GM12878 (cell line): ENCODE measurements around the gene SYTL2. TPM values are rescaled to one million over a fixed set of nuclear protein-coding genes. Genes with fewer than 3 reads are reported as not detected.

Experiments
- ATAC-seq: fragments of 200-7000 bp; cut with Tn5 transposase; 3 replicates; pipeline ENCODE4 v1.9.1; 2020; ENCODE audit warnings: mild to moderate bottlenecking, moderate library complexity
- BruUV-seq: library from RNA; stranded (reverse); fragments of 400-500 nt; replicated peaks from 2 replicates; lab custom pipeline; 2021; lab: Mats Ljungman, UMichigan
- CTCF ChIA-PET: fragments of 300-600 bp; sonication (Branson Sonifier 250); formaldehyde crosslinking; extraction: SDS; loops from one replicate; lab custom pipeline; 2021; ENCODE audit warnings: inconsistent platforms; lab: Yijun Ruan, JAX
- POLR2A ChIA-PET: fragments of 350-600 bp; formaldehyde crosslinking; extraction: SDS; loops from one replicate; lab custom pipeline; 2021; ENCODE audit warnings: inconsistent platforms; lab: Charles Lee
- RAD21 ChIA-PET: fragments of 300-600 bp; sonication (Branson Sonifier 250); formaldehyde crosslinking; loops from one replicate; lab custom pipeline; 2023; ENCODE audit warnings: antibody characterized with exemption; ENCODE audit not compliant: unreplicated experiment; lab: Charles Lee
- SMC1A ChIA-PET: fragments of 300-600 bp; sonication (Branson Sonifier 250); formaldehyde crosslinking; loops from one replicate; lab custom pipeline; 2023; ENCODE audit not compliant: unreplicated experiment, uncharacterized antibody; lab: Charles Lee
- DNase-seq: peaks from one replicate; pipeline ENCODE4 v3.0.0-alpha.2; 2011; ENCODE audit warnings: low read depth, low spot score
- FAIRE-seq: peaks from 3 replicates; lab custom pipeline; 2011; peaks lifted over from hg19 to GRCh38; lab: Jason Lieb, UNC
- H2AFZ ChIP-seq: 2 replicates; pipeline ENCODE4 v1.6.0; 2011; ENCODE audit warnings: low read depth, low read length, control low read depth; ENCODE audit not compliant: control insufficient read depth
- H3K27ac ChIP-seq: 2 replicates; pipeline ENCODE4 v1.5.1; 2011; ENCODE audit warnings: control low read depth; ENCODE audit not compliant: control insufficient read depth, insufficient read depth
- H3K27me3 ChIP-seq, 2 experiments: replicated peaks in 1 of 2; 2 replicates each; pipeline versions ENCODE4 v1.6.0 to v1.6.1; 2011; ENCODE audit warnings: low read length in 1 of 2; ENCODE audit not compliant: control insufficient read depth in 2 of 2, insufficient read depth in 2 of 2
- H3K36me3 ChIP-seq, 2 experiments: 2 replicates each; pipeline ENCODE4 v1.5.1; 2011; ENCODE audit warnings: low read length in 1 of 2; ENCODE audit not compliant: control insufficient read depth in 2 of 2, insufficient read depth in 2 of 2
- H3K4me1 ChIP-seq: 2 replicates; pipeline ENCODE4 v1.6.1; 2011; ENCODE audit warnings: mild to moderate bottlenecking, low read length, moderate library complexity, mixed read lengths; ENCODE audit not compliant: control insufficient read depth, insufficient read depth
- H3K4me2 ChIP-seq: 2 replicates; pipeline ENCODE4 v1.6.0; 2011; ENCODE audit warnings: control low read depth; ENCODE audit not compliant: control insufficient read depth, insufficient read depth
- H3K4me3 ChIP-seq: fragments of 200-600 bp; sonication (generic); 2 replicates; pipeline ENCODE4 v1.5.1; 2016
- H3K79me2 ChIP-seq: 2 replicates; pipeline ENCODE4 v1.6.0; 2011; ENCODE audit warnings: low read length; ENCODE audit not compliant: control insufficient read depth, insufficient read depth
- H3K9ac ChIP-seq: 2 replicates; pipeline ENCODE4 v1.8.0; 2011; ENCODE audit warnings: low read length, control low read depth, mixed read lengths; ENCODE audit not compliant: control insufficient read depth, insufficient read depth
- H3K9me3 ChIP-seq: replicated peaks from 3 replicates; pipeline ENCODE4 v1.5.1; 2011; ENCODE audit warnings: mild to moderate bottlenecking, low read length; ENCODE audit not compliant: control insufficient read depth, insufficient read depth
- H4K20me1 ChIP-seq: 2 replicates; pipeline ENCODE4 v1.6.0; 2011; ENCODE audit not compliant: control insufficient read depth, insufficient read depth
- BMI1 ChIP-seq: fragments of 450-650 bp; IDR thresholded peaks from 2 replicates; pipeline ENCODE4 v1.6.1; 2016; ENCODE audit warnings: mild to moderate bottlenecking, moderate library complexity, borderline replicate concordance
- BRCA1 ChIP-seq: IDR thresholded peaks from 2 replicates; pipeline ENCODE4 v1.6.1; 2011; ENCODE audit warnings: low read depth, low read length, improper control_type of control experiment
- EGR1 ChIP-seq, 2 experiments: IDR thresholded peaks; 1 replicate in 1 of 2; 2 replicates in 1 of 2; pipeline ENCODE4 v1.6.1; 2011 to 2012; ENCODE audit warnings: low read depth in 2 of 2, low read length in 2 of 2, borderline replicate concordance in 1 of 2, mild to moderate bottlenecking in 1 of 2, moderate library complexity in 1 of 2
- NFXL1 ChIP-seq: fragments of 450-650 bp; IDR thresholded peaks from 2 replicates; pipeline ENCODE4 v1.6.1; 2017; ENCODE audit warnings: antibody characterized with exemption, mild to moderate bottlenecking, borderline replicate concordance
- NR2C1 ChIP-seq: fragments of 450-650 bp; IDR thresholded peaks from 2 replicates; pipeline ENCODE4 v1.6.1; 2017; ENCODE audit warnings: antibody characterized with exemption, mild to moderate bottlenecking, moderate library complexity
- NR2F1 ChIP-seq: fragments of 450-650 bp; conservative IDR thresholded peaks from 2 replicates; pipeline ENCODE4 v1.6.1; 2017; ENCODE audit warnings: mild to moderate bottlenecking
- RCOR1 ChIP-seq: conservative IDR thresholded peaks from 2 replicates; pipeline ENCODE4 v1.6.1; 2012; ENCODE audit warnings: low read depth, low read length, improper control_type of control experiment
- SMAD1 ChIP-seq: fragments of 450-650 bp; IDR thresholded peaks from 2 replicates; pipeline ENCODE4 v1.6.1; 2018; ENCODE audit warnings: mild to moderate bottlenecking, low read depth; ENCODE audit not compliant: partially characterized antibody
- USF1 ChIP-seq: IDR thresholded peaks from 2 replicates; pipeline ENCODE4 v1.6.1; 2011; ENCODE audit warnings: borderline replicate concordance, low read depth, mild to moderate bottlenecking, moderate library complexity, mixed read lengths, low read length; ENCODE audit not compliant: insufficient read depth; ENCODE audit errors: extremely low read length
- ZNF274 ChIP-seq: IDR thresholded peaks from one replicate; pipeline ENCODE4 v1.8.0; 2011; ENCODE audit not compliant: insufficient read length, insufficient read depth
- ZSCAN29 ChIP-seq: fragments of 450-650 bp; IDR thresholded peaks from 2 replicates; pipeline ENCODE4 v1.6.1; 2017; ENCODE audit warnings: mild to moderate bottlenecking, moderate library complexity
- WGBS: methylation state at CpG from one replicate; pipeline ENCODE4 v1.1.6; 2016; ENCODE audit warnings: low lambda C conversion rate; ENCODE audit not compliant: insufficient replicate concordance, insufficient coverage; ENCODE audit errors: missing lambda C conversion rate; 5-methylcytosine and 5-hydroxymethylcytosine counted together
- in situ Hi-C: fragments of 300-500 bp; cut with MboI; formaldehyde crosslinking; loops from 9 replicates; pipeline ENCODE4 v1.14.3; 2018; ENCODE audit warnings: mixed read lengths
- intact Hi-C: fragments of 100-400 bp; cut with micrococcal nuclease; formaldehyde crosslinking; loops from one replicate; pipeline ENCODE4 v1.14.2; 2022; ENCODE audit not compliant: unreplicated experiment
- polyA plus RNA-seq, 11 experiments: library from polyadenylated mRNA; depleted of rRNA in 4 of 11; unstranded in 6 of 11; stranded (reverse) in 5 of 11; fragments of >200 nt; fragmentation: Nextera tagmentation in 4 of 11; fragmentation: Illumina TruSeq in 1 of 11; extraction: Ambion mirVana in 4 of 11; extraction: Trizol in 1 of 11; gene quantifications; 1 replicate in 1 of 11; 2 replicates in 10 of 11; pipeline versions ENCODE4 v1.2.1 to v1.2.3, GENCODE V29; 2011 to 2016; ENCODE audit warnings: inconsistent platforms in 2 of 11, missing spikeins in 2 of 11, low read depth in 1 of 11
- total RNA-seq, 4 experiments: library from RNA; depleted of rRNA in 3 of 4; stranded (reverse); fragments of >200 nt in 3 of 4; fragmentation: Illumina TruSeq in 1 of 4; extraction: Trizol in 1 of 4; gene quantifications; 2 replicates each; pipeline versions ENCODE4 v1.2.1 to v1.2.3, GENCODE V29; 2013 to 2021
- TF ChIP-seq, protein P1 (sequence below): fragments of 450-650 bp; IDR thresholded peaks from 2 replicates; pipeline ENCODE4 v1.6.1; 2017; ENCODE audit warnings: mild to moderate bottlenecking, low read depth, inconsistent platforms; ENCODE audit not compliant: poor library complexity, severe bottlenecking
- TF ChIP-seq, protein P2 (sequence below): fragments of 450-650 bp; IDR thresholded peaks from 2 replicates; pipeline ENCODE4 v1.6.1; 2018; ENCODE audit warnings: borderline replicate concordance, mild to moderate bottlenecking; ENCODE audit not compliant: partially characterized antibody

The SYTL2 gene
- total and polyA plus RNA-seq, 10 of the 15 experiments (the other 5 are each of a cell fraction or from before 2014, with no cell fraction given): 0.02 to 1.4 (median 0.31) TPM; not detected in 2

DNA sequence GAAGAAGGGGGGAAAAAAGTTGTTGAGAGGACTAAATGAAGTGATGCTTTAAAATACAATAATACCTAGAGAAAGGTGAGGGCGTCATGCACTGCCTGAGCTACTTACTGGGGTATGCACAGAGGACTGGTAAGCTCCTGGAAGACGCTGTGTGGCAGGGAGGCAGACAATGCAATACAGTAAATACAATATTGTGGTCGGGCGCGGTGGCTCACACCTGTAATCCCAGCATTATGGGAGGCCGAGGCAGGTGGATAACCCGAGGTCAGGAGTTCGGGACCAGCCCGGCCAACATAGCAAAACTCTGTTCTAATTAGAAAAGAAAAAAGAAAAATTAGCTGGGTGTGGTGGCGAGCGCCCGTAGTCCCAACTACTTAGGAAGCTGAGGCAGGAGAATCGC, 683 bp upstream of the SYTL2 start:
- intact Hi-C loops: no loop called here
- ATAC-seq: no peak
- RAD21 ChIA-PET: no interaction called here
- DNase-seq: no peak
- TF ChIP-seq NR2F1: no peak
- TF ChIP-seq, protein P1, sequence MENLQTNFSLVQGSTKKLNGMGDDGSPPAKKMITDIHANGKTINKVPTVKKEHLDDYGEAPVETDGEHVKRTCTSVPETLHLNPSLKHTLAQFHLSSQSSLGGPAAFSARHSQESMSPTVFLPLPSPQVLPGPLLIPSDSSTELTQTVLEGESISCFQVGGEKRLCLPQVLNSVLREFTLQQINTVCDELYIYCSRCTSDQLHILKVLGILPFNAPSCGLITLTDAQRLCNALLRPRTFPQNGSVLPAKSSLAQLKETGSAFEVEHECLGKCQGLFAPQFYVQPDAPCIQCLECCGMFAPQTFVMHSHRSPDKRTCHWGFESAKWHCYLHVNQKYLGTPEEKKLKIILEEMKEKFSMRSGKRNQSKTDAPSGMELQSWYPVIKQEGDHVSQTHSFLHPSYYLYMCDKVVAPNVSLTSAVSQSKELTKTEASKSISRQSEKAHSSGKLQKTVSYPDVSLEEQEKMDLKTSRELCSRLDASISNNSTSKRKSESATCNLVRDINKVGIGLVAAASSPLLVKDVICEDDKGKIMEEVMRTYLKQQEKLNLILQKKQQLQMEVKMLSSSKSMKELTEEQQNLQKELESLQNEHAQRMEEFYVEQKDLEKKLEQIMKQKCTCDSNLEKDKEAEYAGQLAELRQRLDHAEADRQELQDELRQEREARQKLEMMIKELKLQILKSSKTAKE: no peak
- TF ChIP-seq ZSCAN29: no peak
- no peak for TF ChIP-seq RCOR1
- no peak for TF ChIP-seq NR2C1
- no peak for TF ChIP-seq SMAD1
- no peak for TF ChIP-seq BRCA1
- TF ChIP-seq USF1: no peak
- no peak for TF ChIP-seq BMI1
- TF ChIP-seq, protein P2, sequence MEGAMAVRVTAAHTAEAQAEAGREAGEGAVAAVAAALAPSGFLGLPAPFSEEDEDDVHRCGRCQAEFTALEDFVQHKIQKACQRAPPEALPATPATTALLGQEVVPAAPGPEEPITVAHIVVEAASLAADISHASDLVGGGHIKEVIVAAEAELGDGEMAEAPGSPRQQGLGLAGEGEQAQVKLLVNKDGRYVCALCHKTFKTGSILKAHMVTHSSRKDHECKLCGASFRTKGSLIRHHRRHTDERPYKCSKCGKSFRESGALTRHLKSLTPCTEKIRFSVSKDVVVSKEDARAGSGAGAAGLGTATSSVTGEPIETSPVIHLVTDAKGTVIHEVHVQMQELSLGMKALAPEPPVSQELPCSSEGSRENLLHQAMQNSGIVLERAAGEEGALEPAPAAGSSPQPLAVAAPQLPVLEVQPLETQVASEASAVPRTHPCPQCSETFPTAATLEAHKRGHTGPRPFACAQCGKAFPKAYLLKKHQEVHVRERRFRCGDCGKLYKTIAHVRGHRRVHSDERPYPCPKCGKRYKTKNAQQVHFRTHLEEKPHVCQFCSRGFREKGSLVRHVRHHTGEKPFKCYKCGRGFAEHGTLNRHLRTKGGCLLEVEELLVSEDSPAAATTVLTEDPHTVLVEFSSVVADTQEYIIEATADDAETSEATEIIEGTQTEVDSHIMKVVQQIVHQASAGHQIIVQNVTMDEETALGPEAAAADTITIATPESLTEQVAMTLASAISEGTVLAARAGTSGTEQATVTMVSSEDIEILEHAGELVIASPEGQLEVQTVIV: no peak
- no peak for TF ChIP-seq NFXL1
- no peak for TF ChIP-seq ZNF274
- TF ChIP-seq EGR1 (IDR thresholded peaks at IDR 0.05; ENCODE audit: borderline replicate concordance in 1 of 2, low read depth in 2 of 2, low read length in 2 of 2): no peak
- Histone ChIP-seq H3K4me1 (no peaks in the 10 kb centered on the region), H3K36me3 (no peaks in the 10 kb centered on the region), H2AFZ (no peak overlapping the region), H3K4me2 (0 out of 2 replicates have a peak overlapping the region, but pooled peaks have one; percentile 25), H3K79me2 (no peaks in the 10 kb centered on the region), H3K4me3 (no peak overlapping the region), H3K27ac (no peak overlapping the region), H3K9me3 (no peaks in the 10 kb centered on the region), H3K9ac (no peak overlapping the region), H4K20me1 (no peaks in the 10 kb centered on the region), H3K27me3 (peaks cover 16 to 20% of the 10 kb centered on the region in 2 experiments)
- WGBS: 74% methylated on average over 13 of the region's 13 CpGs
- no TSS peak for BruUV-seq
- in situ Hi-C loops: no loop called here
- SMC1A ChIA-PET: no interaction called here
- POLR2A ChIA-PET: no interaction called here
- CTCF ChIA-PET: no interaction called here
- FAIRE-seq: no peak
